Sigmoid colon (tissue), 7 donors: Measurements from ENCODE around the gene AFTPH. TPM values are rescaled to one million over a fixed set of nuclear protein-coding genes. Genes with fewer than 3 reads are reported as not detected.

Experiments used
- DNase-seq: peaks from one replicate; pipeline ENCODE4 v3.0.0-alpha.2; 2019
- H3K27ac ChIP-seq, 4 donors: fragments of 200-600 bp; sonication (generic); one replicate each; pipeline ENCODE4 v1.5.1; 2016 to 2019; ENCODE audit warnings: mild to moderate bottlenecking in 1 of 4
- H3K27me3 ChIP-seq, 3 donors: fragments of 200-600 bp; sonication (generic); one replicate each; pipeline ENCODE4 v1.5.1; 2019; ENCODE audit warnings: mild to moderate bottlenecking in 1 of 3
- H3K36me3 ChIP-seq, 4 donors: fragments of 200-600 bp; sonication (generic); one replicate each; pipeline ENCODE4 v1.5.1; 2016 to 2019
- H3K4me1 ChIP-seq, 4 donors: fragments of 200-600 bp; sonication (generic); one replicate each; pipeline ENCODE4 v1.5.1; 2017 to 2019
- H3K4me3 ChIP-seq, 4 donors: fragments of 200-600 bp; sonication (generic); one replicate each; pipeline ENCODE4 v1.5.1; 2017 to 2019; ENCODE audit warnings: mild to moderate bottlenecking in 2 of 4, moderate library complexity in 1 of 4
- H3K9me3 ChIP-seq, 4 donors: fragments of 200-600 bp in 3 of 4; sonication (generic) in 3 of 4; one replicate each; pipeline versions ENCODE4 v1.5.1 to v1.6.1; 2013 to 2019
- CTCF ChIP-seq, 4 experiments: fragments of 450-650 bp in 3 of 4; fragments of 200-600 bp in 1 of 4; IDR thresholded peaks; one replicate each; pipeline ENCODE4 v1.5.1; 2016 to 2019; ENCODE audit warnings: antibody characterized with exemption in 4 of 4, mild to moderate bottlenecking in 3 of 4, moderate library complexity in 2 of 4
- EP300 ChIP-seq, 4 donors: sonication (generic); formaldehyde crosslinking; IDR thresholded peaks; one replicate each; pipeline ENCODE4 v1.6.1; 2017; ENCODE audit warnings: antibody characterized with exemption in 4 of 4
- POLR2A ChIP-seq, 2 donors: fragments of 450-650 bp; IDR thresholded peaks; one replicate each; pipeline ENCODE4 v1.6.1; 2016; ENCODE audit warnings: antibody characterized with exemption in 2 of 2, mild to moderate bottlenecking in 2 of 2, moderate library complexity in 2 of 2
- POLR2AphosphoS5 ChIP-seq, 4 donors: sonication (generic); formaldehyde crosslinking; IDR thresholded peaks; one replicate each; pipeline ENCODE4 v1.6.1; 2017; ENCODE audit warnings: antibody characterized with exemption in 4 of 4
- WGBS, 2 donors: extraction: QIAGEN DNeasy Blood & Tissue Kit; methylation state at CpG; one replicate each; pipeline ENCODE4 v1.1.7; 2013; 5-methylcytosine and 5-hydroxymethylcytosine counted together
- intact Hi-C: fragments of 100-400 bp; cut with DNase I; formaldehyde crosslinking; loops from one replicate; pipeline ENCODE4 v1.15.1; 2023
- polyA plus RNA-seq, 3 donors: library from polyadenylated mRNA; stranded (reverse); fragments of 200-250 nt; gene quantifications; one replicate each; pipeline ENCODE4 v1.2.3, GENCODE V29; 2013
- total RNA-seq, 4 donors: library from RNA; depleted of rRNA; stranded (reverse); fragments of >200 nt; gene quantifications; one replicate each; pipeline ENCODE4 v1.1.0, GENCODE V29; 2016
- donor health status: healthy with polysubstance abuse.
- donor health status: Bipolar disorder and iron deficiency.
- donor health status: healthy.

AFTPH gene
- total and polyA plus RNA-seq, 7 donors, result 35.7 to 60.1 (median 43.5) TPM

DNA sequence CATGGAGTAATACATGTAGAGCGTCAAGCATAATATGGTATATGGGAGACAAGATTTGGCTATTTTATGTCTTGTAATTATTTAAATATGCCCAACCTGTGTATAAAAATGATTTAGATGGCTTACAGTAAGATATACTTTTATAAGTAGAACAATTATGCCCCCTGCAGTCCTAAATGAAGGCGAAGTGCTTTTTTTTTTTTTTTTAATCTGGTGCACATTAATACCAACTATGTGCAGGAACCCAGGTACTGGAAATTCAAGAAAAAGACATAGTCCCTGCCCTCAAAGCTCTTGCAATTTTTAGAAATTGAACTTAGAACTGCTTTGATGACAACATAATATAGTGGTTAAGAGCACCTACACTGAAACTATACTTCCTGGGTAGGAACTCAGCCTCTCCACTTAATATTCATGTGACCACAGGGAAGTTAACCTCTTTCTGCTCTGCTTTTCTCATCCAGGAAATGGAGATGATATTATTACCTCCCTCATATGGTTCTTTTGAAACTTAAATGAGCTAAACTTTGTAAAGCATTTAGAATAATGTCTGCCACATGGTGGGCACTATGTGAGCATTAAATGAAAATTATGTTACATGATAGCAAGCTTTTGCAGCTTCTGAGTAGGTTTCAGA lies 38.1 kb downstream of the AFTPH start:
- no peak overlapping the region for H3K4me3 ChIP-seq
- no peaks in the 10 kb centered on the region for H3K27me3 ChIP-seq
- intact Hi-C loops, result loop anchor here (5.0 kb wide), 2 partner anchors 40 to 230 kb away; partner anchors contain the start of gene AFTPH
- no peak overlapping the region for H3K27ac ChIP-seq
- TF ChIP-seq EP300 (IDR thresholded peaks at IDR 0.05) (no peak), POLR2AphosphoS5 (IDR thresholded peaks at IDR 0.05) (no peak), CTCF (IDR thresholded peaks at IDR 0.05) (peak in 1 of 4 experiments; percentile 43)
- H3K36me3 ChIP-seq, result no peaks in the 10 kb centered on the region
- H3K4me1 ChIP-seq, result peaks cover 0 to 11% (median 0%) of the 10 kb centered on the region in 4 donors
- H3K9me3 ChIP-seq, result no peaks in the 10 kb centered on the region
- WGBS, 2 donors, result 40 to 79% methylated on average over 2 of the region's 2 CpGs
- DNase-seq, result no peak

DNA sequence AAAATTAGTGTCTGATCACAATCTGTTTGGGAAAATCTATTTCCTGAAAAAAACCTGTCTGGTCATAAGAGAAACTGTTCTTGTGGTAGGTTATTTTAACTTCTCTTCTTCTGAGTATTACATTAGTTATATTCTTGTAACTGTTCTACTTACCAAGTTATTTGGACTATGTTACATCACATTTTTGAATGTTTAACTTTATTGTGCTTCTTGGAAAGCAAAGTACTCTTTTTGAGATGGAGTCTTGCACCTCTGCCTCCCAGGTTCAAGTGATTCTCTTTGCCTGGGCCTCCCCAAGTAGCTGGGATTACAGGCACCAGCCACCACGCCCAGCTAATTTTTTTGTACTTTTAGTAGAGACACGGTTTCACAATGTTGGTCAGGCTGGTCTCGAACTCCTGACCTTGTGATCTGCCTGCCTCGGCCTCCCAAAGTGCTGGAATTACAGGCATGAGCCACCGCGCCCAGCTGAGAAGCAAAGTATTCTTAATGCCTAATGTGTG lies 39.4 kb downstream of the AFTPH start:
- H3K27me3 ChIP-seq, result no peaks in the 10 kb centered on the region
- H3K4me1 ChIP-seq, result peaks cover 0 to 8% (median 0%) of the 10 kb centered on the region in 4 donors
- no peak for DNase-seq
- intact Hi-C loops, result loop anchor here (5.0 kb wide), 2 partner anchors 41 to 231 kb away; partner anchors contain the start of gene AFTPH
- WGBS, 2 donors, result 81 to 91% methylated on average over 6 of the region's 6 CpGs
- H3K36me3 ChIP-seq, result peaks cover 0 to 9% (median 0%) of the 10 kb centered on the region in 4 donors
- H3K4me3 ChIP-seq, result no peak overlapping the region
- TF ChIP-seq CTCF (IDR thresholded peaks at IDR 0.05) (no peak), EP300 (IDR thresholded peaks at IDR 0.05) (no peak), POLR2A (IDR thresholded peaks at IDR 0.05) (no peak), POLR2AphosphoS5 (IDR thresholded peaks at IDR 0.05) (no peak)
- no peak overlapping the region for H3K27ac ChIP-seq
- no peaks in the 10 kb centered on the region for H3K9me3 ChIP-seq

GRCh38 chr2:64565949-64566710 lies 42.0 kb downstream of the AFTPH start:
- H3K4me1 ChIP-seq, result peaks cover 0 to 4% (median 0%) of the 10 kb centered on the region in 4 donors
- no peak overlapping the region for H3K27ac ChIP-seq
- WGBS, 2 donors, result 76 to 84% methylated on average over 1 of the region's 1 CpG
- H3K9me3 ChIP-seq, result no peaks in the 10 kb centered on the region
- intact Hi-C loops, result no loop called here
- H3K4me3 ChIP-seq, result no peak overlapping the region
- peaks cover 0 to 29% (median 0%) of the 10 kb centered on the region in 4 donors for H3K36me3 ChIP-seq
- H3K27me3 ChIP-seq, result no peaks in the 10 kb centered on the region
- DNase-seq, result no peak
- TF ChIP-seq CTCF (IDR thresholded peaks at IDR 0.05) (no peak), POLR2AphosphoS5 (IDR thresholded peaks at IDR 0.05) (no peak)

GRCh38 chr2:64567473-64567872 lies 43.3 kb downstream of the AFTPH start:
- H3K4me3 ChIP-seq, result no peak overlapping the region
- DNase-seq, result no peak
- no peaks in the 10 kb centered on the region for H3K9me3 ChIP-seq
- 67 to 88% methylated on average over 6 of the region's 6 CpGs for WGBS, 2 donors
- H3K27me3 ChIP-seq, result no peaks in the 10 kb centered on the region
- H3K27ac ChIP-seq, result no peak overlapping the region
- H3K36me3 ChIP-seq, result peaks cover 0 to 42% (median 0%) of the 10 kb centered on the region in 4 donors
- intact Hi-C loops, result no loop called here
- TF ChIP-seq EP300 (IDR thresholded peaks at IDR 0.05) (no peak), POLR2AphosphoS5 (IDR thresholded peaks at IDR 0.05) (no peak), CTCF (IDR thresholded peaks at IDR 0.05) (no peak), POLR2A (IDR thresholded peaks at IDR 0.05) (no peak)
- H3K4me1 ChIP-seq, result peaks cover 0 to 4% (median 0%) of the 10 kb centered on the region in 4 donors
